ENCODE measurements around the gene GALR1. TPM values are rescaled to one million over a fixed set of nuclear protein-coding genes. Genes with fewer than 3 reads are reported as not detected.
"Not testable (repeated sequence)": the region's sequence is repeated elsewhere in the genome, so short reads cannot be mapped to it uniquely, and the experiment has no call there.

The GALR1 gene
- total RNA-seq, 4 donors from 2014 or later, result under 0.01 to 0.33 (median 0.16) TPM

DNA sequence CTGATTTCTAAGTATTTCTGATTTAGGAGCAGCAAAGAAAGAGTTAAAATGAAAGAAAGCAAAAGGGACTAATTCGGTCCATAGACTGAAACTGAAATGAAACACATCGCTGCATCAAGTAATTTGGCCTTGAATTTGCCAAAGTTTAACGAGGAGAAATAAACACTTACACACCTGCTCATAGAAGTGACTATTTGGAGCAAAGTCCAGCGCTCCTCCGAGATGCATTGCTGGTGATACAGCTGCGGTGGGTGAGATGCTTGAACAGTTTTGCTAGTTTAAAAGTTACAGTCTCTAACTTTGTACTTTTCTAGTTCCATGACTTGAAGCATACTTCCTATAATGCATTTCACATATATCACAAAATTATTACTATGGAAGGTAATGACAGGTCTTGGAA lies 18.3 kb downstream of the GALR1 start:
- TF ChIP-seq POLR2AphosphoS5 (IDR thresholded peaks at IDR 0.05) (no peak), EP300 (IDR thresholded peaks at IDR 0.05) (no peak), POLR2A (IDR thresholded peaks at IDR 0.05; ENCODE audit: low read depth) (no peak)
- TF ChIP-seq, protein P1, sequence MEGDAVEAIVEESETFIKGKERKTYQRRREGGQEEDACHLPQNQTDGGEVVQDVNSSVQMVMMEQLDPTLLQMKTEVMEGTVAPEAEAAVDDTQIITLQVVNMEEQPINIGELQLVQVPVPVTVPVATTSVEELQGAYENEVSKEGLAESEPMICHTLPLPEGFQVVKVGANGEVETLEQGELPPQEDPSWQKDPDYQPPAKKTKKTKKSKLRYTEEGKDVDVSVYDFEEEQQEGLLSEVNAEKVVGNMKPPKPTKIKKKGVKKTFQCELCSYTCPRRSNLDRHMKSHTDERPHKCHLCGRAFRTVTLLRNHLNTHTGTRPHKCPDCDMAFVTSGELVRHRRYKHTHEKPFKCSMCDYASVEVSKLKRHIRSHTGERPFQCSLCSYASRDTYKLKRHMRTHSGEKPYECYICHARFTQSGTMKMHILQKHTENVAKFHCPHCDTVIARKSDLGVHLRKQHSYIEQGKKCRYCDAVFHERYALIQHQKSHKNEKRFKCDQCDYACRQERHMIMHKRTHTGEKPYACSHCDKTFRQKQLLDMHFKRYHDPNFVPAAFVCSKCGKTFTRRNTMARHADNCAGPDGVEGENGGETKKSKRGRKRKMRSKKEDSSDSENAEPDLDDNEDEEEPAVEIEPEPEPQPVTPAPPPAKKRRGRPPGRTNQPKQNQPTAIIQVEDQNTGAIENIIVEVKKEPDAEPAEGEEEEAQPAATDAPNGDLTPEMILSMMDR (IDR thresholded peaks at IDR 0.05), result no peak
- intact Hi-C loops (cut with DNase I), result no loop called here
- no peak for DNase-seq (ENCODE audit: extremely low spot score)

DNA sequence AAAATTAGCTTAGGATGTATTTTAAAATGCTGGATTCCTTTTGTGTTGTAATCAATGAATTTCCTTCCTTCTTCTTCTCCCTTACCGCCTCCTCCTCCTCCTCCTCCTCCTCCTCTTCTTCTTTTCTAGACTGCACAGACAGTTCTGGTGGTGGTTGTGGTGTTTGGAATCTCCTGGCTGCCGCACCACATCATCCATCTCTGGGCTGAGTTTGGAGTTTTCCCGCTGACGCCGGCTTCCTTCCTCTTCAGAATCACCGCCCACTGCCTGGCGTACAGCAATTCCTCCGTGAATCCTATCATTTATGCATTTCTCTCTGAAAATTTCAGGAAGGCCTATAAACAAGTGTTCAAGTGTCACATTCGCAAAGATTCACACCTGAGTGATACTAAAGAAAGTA lies 18.8 kb downstream of the GALR1 start:
- 75% methylated on average over 9 of the region's 9 CpGs for WGBS
- intact Hi-C loops (cut with DNase I), result no loop called here
- H3K4me1 ChIP-seq, result no peaks in the 10 kb centered on the region

More for the DNA sequence above, 18.3 kb downstream of the GALR1 start:
- H3K36me3 ChIP-seq, result no peaks in the 10 kb centered on the region
- H3K4me1 ChIP-seq, result no peaks in the 10 kb centered on the region
- peaks cover 0 to 21% (median 0%) of the 10 kb centered on the region in 4 donors for H3K27me3 ChIP-seq
- WGBS, result 78% methylated on average over 6 of the region's 6 CpGs
- no peak overlapping the region for H3K4me3 ChIP-seq
- no peaks in the 10 kb centered on the region for H3K9me3 ChIP-seq
- H3K27ac ChIP-seq (replicated peaks in 1 of 4), result no peak overlapping the region

GRCh38 chr18:77271576-77272481 lies 22.2 kb downstream of the GALR1 start:
- Histone ChIP-seq H3K4me3 (no peak overlapping the region), H3K9me3 (no peaks in the 10 kb centered on the region), H3K27me3 (peaks cover 0 to 29% (median 0%) of the 10 kb centered on the region in 4 donors), H3K27ac (replicated peaks in 1 of 4) (no peak overlapping the region), H3K36me3 (no peaks in the 10 kb centered on the region), H3K4me1 (no peaks in the 10 kb centered on the region)
- intact Hi-C loops (cut with DNase I), result no loop called here
- WGBS, result 44% methylated on average over 9 of the region's 9 CpGs
- peak; percentile 68 for DNase-seq (ENCODE audit: extremely low spot score)
- TF ChIP-seq, protein P1 (IDR thresholded peaks at IDR 0.05), result no peak
- no peak for TF ChIP-seq POLR2A (IDR thresholded peaks at IDR 0.05; ENCODE audit: low read depth)
- no peak for TF ChIP-seq EP300 (IDR thresholded peaks at IDR 0.05)
- TF ChIP-seq POLR2AphosphoS5 (IDR thresholded peaks at IDR 0.05), result no peak

More for the DNA sequence above, 18.8 kb downstream of the GALR1 start:
- H3K9me3 ChIP-seq, result no peaks in the 10 kb centered on the region
- TF ChIP-seq, protein P1 (IDR thresholded peaks at IDR 0.05), result no peak
- TF ChIP-seq POLR2AphosphoS5 (IDR thresholded peaks at IDR 0.05), result no peak
- no peak for TF ChIP-seq POLR2A (IDR thresholded peaks at IDR 0.05; ENCODE audit: low read depth)
- TF ChIP-seq EP300 (IDR thresholded peaks at IDR 0.05), result no peak
- no peak overlapping the region for H3K27ac ChIP-seq (replicated peaks in 1 of 4)
- H3K4me3 ChIP-seq, result no peak overlapping the region
- no peak for DNase-seq (ENCODE audit: extremely low spot score)
- H3K27me3 ChIP-seq, result peaks cover 0 to 24% (median 0%) of the 10 kb centered on the region in 4 donors
- no peaks in the 10 kb centered on the region for H3K36me3 ChIP-seq

DNA sequence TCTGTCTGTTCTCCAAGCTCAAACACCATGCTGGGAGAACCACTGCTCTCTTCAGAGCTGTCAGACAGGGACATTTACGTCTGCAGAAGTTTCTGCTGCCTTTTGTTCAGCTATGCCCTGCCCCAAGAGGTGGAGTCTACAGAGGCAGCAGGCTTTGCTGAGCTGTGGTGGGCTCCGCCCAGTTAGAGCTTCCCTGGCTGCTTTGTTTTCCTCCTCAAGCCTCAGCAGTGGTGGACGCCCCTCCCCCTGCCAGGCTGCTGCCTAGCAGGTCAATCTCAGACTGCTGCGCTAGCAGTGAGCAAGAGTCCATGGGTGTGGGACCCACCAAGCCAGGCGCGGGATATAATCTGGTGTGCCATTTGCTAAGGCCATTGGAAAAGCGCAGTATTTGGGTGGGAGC lies 41.2 kb downstream of the GALR1 start:
- H3K9me3 ChIP-seq; DNase-seq (ENCODE audit: extremely low spot score); H3K4me1 ChIP-seq; H3K36me3 ChIP-seq; intact Hi-C loops (cut with DNase I); H3K27ac ChIP-seq (replicated peaks in 1 of 4); H3K27me3 ChIP-seq; H3K4me3 ChIP-seq: not testable (repeated sequence)
- 90% methylated on average over 6 of the region's 7 CpGs for WGBS

DNA sequence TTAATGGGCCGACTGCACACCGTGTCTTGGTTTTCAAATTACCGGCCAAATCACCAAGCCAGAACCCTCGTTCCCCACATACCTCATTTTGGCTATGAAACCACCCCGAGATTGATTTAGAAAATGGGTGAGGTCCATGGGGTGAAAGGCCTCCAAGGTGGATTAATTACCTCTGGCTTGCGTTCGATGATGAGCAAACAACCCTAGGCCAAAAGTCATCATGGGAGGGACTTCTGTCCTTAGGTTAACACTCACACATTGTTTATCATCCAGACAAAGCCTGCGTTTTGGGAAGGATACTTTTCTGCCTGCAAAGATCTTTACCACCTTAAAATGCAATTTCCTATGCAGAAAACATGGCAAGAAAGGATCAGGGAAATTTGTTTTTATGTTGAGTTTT lies 48.5 kb downstream of the GALR1 start:
- Histone ChIP-seq H3K4me3 (no peak overlapping the region), H3K36me3 (no peaks in the 10 kb centered on the region), H3K4me1 (no peaks in the 10 kb centered on the region), H3K27me3 (peaks cover 0 to 33% (median 0%) of the 10 kb centered on the region in 4 donors), H3K27ac (replicated peaks in 1 of 4) (no peak overlapping the region), H3K9me3 (no peaks in the 10 kb centered on the region)
- intact Hi-C loops (cut with DNase I), result no loop called here
- 39% methylated on average over 8 of the region's 8 CpGs for WGBS
- DNase-seq (ENCODE audit: extremely low spot score), result no peak
- TF ChIP-seq, protein P1 (IDR thresholded peaks at IDR 0.05), result no peak
- TF ChIP-seq EP300 (IDR thresholded peaks at IDR 0.05) (no peak), POLR2AphosphoS5 (IDR thresholded peaks at IDR 0.05) (no peak), POLR2A (IDR thresholded peaks at IDR 0.05; ENCODE audit: low read depth) (no peak)
